GM12878 (cell line): ENCODE results near the gene PELI1.
"Not testable (repeated sequence)": the region's sequence is repeated elsewhere in the genome, so short reads cannot be mapped to it uniquely, and the experiment has no call there.

Source experiments
- EP300 ChIP-seq, 2 experiments: fragments of 150-350 bp in 1 of 2; IDR thresholded peaks; 2 replicates each; pipeline ENCODE4 v1.6.1; 2011 to 2012; ENCODE audit warnings: low read depth in 2 of 2, low read length in 2 of 2, borderline replicate concordance in 1 of 2, improper control_type of control experiment in 1 of 2, inconsistent platforms in 1 of 2; ENCODE audit not compliant: control insufficient read depth in 1 of 2
- NR2C2 ChIP-seq: IDR thresholded peaks from 2 replicates; pipeline ENCODE4 v1.6.1; 2011; ENCODE audit warnings: borderline replicate concordance, low read depth; ENCODE audit not compliant: control insufficient read depth, insufficient read length
- TAF1 ChIP-seq: IDR thresholded peaks from 2 replicates; pipeline ENCODE4 v1.6.1; 2011; ENCODE audit warnings: mild to moderate bottlenecking, low read depth, low read length, borderline replicate concordance
- YY1 ChIP-seq: IDR thresholded peaks from 2 replicates; pipeline ENCODE4 v1.6.1; 2011; ENCODE audit warnings: low read depth, mild to moderate bottlenecking, low read length
- TF ChIP-seq, protein P1 (sequence below), 3 experiments: IDR thresholded peaks in 2 of 3; conservative IDR thresholded peaks in 1 of 3; 2 replicates each; pipeline ENCODE4 v1.5.1; 2011; ENCODE audit warnings: low read depth in 3 of 3, low read length in 3 of 3, mild to moderate bottlenecking in 3 of 3, control low read depth in 2 of 3, moderate library complexity in 2 of 3, inconsistent platforms in 1 of 3, mixed read lengths in 1 of 3; ENCODE audit not compliant: control insufficient read depth in 2 of 3, insufficient read depth in 1 of 3; ENCODE audit errors: extremely low read depth in 1 of 3

DNA sequence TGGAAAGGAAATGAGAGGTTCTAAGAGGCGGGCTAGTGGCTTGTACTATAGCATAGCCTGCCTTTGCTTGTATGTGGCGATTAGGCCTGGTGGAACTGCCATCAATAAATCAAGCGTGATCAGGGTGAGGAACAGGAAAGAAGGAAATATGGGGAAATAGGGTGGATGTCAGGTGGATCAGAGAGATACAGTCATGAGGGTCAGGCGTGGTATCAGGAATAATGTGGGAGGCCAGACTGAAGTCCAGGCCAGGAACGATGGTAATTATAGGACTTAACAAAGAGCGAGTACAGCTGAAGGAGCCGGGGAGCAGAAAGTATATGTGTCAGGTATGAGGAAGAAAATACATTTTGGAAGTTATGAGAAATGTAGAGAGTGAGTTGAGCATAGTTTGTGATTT, 67.4 kb downstream of the PELI1 start:
- not testable (repeated sequence) for TF ChIP-seq YY1; TAF1; NR2C2; EP300 (IDR thresholded peaks at IDR 0.05; ENCODE audit: borderline replicate concordance in 1 of 2, control insufficient read depth in 1 of 2, low read depth in 2 of 2, low read length in 2 of 2)
- TF ChIP-seq, protein P1, sequence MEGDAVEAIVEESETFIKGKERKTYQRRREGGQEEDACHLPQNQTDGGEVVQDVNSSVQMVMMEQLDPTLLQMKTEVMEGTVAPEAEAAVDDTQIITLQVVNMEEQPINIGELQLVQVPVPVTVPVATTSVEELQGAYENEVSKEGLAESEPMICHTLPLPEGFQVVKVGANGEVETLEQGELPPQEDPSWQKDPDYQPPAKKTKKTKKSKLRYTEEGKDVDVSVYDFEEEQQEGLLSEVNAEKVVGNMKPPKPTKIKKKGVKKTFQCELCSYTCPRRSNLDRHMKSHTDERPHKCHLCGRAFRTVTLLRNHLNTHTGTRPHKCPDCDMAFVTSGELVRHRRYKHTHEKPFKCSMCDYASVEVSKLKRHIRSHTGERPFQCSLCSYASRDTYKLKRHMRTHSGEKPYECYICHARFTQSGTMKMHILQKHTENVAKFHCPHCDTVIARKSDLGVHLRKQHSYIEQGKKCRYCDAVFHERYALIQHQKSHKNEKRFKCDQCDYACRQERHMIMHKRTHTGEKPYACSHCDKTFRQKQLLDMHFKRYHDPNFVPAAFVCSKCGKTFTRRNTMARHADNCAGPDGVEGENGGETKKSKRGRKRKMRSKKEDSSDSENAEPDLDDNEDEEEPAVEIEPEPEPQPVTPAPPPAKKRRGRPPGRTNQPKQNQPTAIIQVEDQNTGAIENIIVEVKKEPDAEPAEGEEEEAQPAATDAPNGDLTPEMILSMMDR (IDR thresholded peaks at IDR 0.05 in 2 of 3, conservative IDR thresholded peaks at IDR 0.05 in 1 of 3; ENCODE audit: control insufficient read depth in 2 of 3, extremely low read depth in 1 of 3, insufficient read depth in 1 of 3, low read depth in 3 of 3, low read length in 3 of 3) = not testable (repeated sequence)
